Activated CD4-positive, alpha-beta T cell treated with anti-CD3 and anti-CD28 coated beads for 4 hours (primary cell): ENCODE measurements around the gene ACOX3.

Source experiments
- DNase-seq, 2 donors: peaks; one replicate each; pipeline ENCODE4 v3.0.0-alpha.2; 2020

The ACOX3 gene

GRCh38 chr4:8465615-8466611 is 25.4 kb upstream of the ACOX3 start:
- DNase-seq, result no peak

- DNase-seq, result no peak
These were observed 23.9 kb upstream of the ACOX3 start for GRCh38 chr4:8464381-8464780.

GRCh38 chr4:8463811-8464210 is 23.3 kb upstream of the ACOX3 start:
- DNase-seq, result no peak

DNA sequence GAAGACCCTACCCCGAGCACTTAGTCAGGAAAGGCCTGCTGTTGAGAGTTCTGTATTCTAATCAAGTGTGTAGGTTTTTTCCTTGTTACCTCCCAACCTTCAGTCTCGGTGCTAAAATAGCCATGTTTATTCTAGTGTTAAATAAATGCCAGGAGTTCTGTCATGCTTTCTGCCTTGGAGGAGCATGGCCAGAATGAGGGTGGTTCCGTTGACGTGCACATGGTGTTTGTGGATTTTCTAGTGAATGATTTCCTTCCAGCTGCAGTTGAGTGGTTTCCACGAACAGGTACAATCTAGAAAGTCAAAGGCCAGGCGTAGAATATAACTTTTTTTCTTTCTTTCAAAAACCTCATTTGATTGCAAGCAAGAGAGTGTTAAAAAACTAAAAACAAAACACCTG is 21.1 kb upstream of the ACOX3 start:
- no peak for DNase-seq

DNA sequence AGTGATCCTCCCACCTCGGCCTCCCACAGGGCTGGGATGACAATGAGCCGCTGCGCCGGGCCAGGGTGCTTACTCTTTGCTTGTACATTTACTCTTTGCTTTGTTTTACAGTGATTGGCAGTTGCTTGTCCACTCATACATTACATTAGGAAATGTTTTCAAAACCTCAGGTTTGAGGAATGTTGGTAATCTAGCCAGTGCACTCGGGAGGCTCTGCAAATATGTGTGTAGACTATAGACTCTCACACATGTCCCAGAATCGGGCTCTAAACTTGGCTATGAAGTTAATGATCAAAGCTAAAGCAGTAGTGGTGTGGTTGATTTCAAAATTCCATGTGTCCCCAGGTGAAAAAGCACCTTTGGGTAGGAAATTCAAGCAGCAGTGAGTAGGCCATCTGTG is 20.6 kb upstream of the ACOX3 start:
- no peak for DNase-seq

DNA sequence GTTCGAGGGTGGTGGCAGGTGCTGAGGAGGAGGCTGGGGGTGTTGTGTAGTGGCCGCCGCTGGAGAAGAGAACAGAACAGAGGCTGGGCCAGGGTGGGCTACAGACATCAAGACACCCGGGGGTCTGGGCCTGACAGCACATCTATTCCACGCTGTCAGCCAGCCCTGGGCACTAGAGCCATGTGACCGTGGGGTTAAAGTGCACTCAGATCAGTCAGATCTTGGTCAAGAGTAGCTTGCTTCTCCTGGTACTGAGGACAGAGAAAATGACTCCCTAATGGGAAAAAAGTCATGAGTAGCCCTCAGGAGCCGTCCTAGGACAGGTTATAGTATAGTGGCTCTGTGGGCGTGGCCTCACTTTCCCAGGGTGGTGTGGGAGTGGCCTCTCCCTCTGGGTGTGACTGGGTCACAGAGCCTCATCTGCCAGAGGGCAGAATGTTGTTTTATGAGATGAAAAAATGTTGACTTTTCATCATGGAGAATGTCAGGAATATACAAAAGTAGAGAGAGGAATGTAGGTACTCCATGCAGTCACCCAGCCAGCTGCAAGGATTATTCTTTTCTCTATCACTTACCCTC is 19.4 kb upstream of the ACOX3 start:
- no peak for DNase-seq

- no peak for DNase-seq
These were observed 17.2 kb upstream of the ACOX3 start for GRCh38 chr4:8457646-8458252.

DNA sequence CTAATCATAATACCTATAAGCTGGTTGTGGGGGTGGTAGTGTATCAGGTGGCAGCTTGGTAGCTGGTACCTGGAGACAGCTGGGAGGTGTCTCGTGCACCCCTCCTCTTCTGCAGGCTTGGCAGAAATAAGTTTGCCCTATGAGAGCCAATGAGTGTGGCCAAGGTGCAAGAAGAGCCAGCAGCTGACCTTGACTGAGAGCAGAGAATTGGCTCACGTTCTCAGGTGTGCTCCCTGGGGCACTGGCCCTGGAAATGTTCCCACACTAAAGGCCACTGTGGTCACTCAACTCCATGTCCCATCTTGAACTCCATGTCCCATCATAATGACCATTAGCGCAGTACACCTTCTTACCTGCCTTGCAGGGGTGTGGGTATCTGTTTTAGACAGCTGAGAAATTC is 13.4 kb upstream of the ACOX3 start:
- DNase-seq, result no peak

- no peak for DNase-seq
These were observed 11.1 kb upstream of the ACOX3 start for GRCh38 chr4:8451440-8452182.

GRCh38 chr4:8446122-8446521 is 5.6 kb upstream of the ACOX3 start:
- DNase-seq, result no peak

DNA sequence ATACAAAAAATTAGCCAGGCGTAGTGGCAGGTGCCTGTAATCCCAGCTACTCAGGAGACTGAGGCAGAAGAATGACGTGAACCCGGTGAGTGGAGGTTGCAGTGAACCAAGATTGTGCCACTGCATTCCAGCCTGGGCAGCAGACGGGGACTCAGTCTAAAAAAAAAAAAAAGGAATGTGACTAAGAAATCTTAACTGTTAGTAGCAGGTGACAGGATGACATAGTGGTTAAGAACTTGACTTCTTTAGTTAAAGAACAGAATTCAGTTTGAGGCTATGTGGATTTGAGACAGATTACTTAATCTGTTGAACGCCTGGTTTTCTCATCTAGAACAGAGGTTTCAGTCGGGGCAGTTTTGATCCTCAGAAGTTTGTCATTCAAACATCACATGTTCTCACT is 3.3 kb upstream of the ACOX3 start:
- DNase-seq, result no peak

DNA sequence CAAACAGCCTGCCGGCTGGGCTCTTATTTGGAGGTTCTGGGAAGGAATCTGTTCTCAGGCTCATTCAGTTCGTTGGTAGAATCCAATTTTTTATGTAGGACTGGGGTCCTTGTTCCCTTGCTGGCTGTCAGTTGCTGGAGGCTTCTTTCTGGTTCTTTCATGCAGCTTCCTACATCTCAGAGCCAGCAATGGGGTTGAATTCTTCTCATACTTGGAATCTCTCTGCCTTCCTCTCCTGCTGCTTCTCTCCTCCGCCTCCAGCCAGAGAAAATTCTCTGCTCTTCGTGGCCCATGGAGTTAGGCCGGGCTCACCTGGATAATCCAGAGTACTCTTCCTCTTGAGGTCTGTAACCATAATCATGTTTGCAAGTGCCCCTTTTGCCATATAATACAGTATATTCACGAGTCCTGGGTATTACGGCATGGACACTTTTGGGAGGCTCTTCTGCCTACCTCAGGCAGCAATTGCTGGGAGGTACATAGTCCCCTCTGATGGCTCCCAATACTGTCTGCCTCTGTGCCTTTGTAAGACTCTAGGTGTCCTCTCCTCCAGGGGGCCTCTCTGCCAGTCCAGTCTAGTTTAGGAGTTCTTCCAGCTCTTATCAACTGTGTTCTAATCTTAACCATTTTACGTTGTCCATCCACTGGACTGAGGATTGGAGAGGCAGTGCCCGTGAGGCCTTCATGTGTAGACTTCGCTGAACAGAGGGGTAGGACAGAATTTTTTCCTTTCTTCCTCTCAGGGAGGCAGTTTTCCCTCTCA is 2.3 kb upstream of the ACOX3 start:
- DNase-seq, result no peak

DNA sequence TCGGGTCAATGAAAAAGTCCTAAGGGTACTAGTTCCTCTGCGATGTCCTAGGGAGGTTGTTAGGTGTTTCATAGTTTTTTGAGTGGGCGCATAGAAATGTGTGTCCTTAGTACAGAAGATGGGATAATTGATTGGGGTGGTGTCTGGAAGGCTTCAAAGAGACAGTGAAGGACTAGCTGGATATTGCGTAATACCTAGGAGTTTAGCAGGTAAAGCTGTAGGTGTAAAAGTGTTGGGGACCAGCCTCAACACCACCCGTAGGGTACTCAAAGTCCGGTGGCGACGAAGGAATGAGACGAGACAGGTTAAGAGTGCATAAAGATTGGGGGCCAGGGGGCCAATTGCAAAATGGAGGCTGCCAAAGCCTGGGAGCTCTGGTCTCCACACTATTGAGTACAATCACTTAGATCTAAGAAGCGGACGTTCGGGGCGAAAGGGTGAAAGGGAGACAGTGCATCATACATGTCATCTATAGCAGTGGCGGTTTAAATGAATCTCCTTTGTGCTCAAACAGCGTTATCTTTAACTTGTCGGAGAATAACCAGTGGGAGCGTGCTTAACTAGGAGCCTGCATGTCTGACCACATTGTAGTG is 1.1 kb upstream of the ACOX3 start:
- DNase-seq, result no peak

GRCh38 chr4:8439914-8440491 is 520 bp downstream of the ACOX3 start:
- peak in 1 of 2 donors; percentile 3 for DNase-seq

- DNase-seq, result no peak
These were observed 1.4 kb downstream of the ACOX3 start for GRCh38 chr4:8439168-8439567.

GRCh38 chr4:8438743-8439142 is 1.8 kb downstream of the ACOX3 start:
- no peak for DNase-seq

- no peak for DNase-seq
These were observed 3.2 kb downstream of the ACOX3 start for GRCh38 chr4:8437281-8437680.

GRCh38 chr4:8435656-8436121 is 4.8 kb downstream of the ACOX3 start:
- peak in 1 of 2 donors; percentile 8 for DNase-seq

DNA sequence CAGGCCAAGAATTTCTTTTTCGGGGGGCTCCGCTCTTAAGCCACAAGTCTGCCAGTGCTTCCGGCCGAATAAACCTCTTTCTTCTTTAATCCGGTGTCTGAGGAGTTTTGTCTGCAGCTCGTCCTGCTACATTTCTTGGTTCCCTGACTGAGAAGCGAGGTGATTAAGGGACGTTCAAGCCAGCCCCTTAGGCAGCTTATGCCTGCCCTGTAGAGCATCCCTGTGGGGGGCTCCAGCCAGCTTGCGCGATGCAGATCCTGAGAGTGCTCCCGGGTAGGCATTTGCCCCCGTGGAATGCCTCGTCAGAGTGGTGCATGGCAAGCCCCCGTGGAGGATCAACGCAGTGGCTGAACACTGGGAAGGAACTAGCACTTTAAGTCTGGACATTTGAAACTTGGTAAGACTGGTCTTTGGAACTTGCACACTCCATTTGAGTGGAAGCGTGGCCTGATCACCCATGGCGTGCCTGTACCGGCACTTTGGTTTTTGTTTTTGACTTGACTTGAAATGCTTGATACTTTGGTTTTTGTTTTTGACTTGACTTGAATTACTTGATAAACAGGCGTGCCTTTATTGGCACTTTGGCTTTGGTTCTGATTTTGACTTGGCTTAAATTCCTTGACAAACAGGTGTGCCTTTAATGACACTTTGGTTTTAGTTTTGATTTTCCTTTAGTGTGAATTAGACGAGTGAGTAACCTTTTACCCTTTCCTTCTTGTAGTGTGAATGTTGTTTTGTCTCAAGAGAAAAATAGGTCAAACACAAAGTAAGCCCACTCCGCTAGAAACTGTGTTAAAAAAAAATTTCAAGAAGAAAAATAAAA is 6.1 kb downstream of the ACOX3 start:
- DNase-seq, result no peak

- DNase-seq, result no peak
These were observed 7.4 kb downstream of the ACOX3 start for GRCh38 chr4:8433136-8433535.

DNA sequence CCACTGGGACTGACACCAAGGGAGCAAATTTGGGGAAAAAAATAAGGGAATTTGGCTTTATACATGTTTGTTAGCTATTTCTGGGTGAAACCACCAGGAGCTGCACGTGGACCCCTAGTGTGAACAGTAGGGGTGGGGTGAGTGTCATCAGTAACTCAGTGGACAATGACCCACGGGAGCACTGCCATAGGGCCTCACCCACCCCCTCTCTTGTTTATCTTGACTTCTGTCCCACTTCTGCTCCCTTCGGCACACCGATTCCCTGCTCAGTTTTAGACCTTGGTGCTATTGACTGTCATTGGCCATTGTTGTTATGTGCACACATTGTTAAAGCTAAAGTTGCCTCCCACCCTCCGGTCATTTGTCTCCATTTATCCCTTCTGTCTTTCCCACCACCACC is 9.0 kb downstream of the ACOX3 start:
- no peak for DNase-seq
